HEK293 (cell line): ENCODE measurements around the gene LBHD1.

Experiments used
- CTCF ChIA-PET: fragments of 350-600 bp; formaldehyde crosslinking; extraction: SDS; loops from one replicate; lab custom pipeline; 2021; ENCODE audit warnings: antibody characterized with exemption; lab: Yijun Ruan, JAX
- POLR2A ChIA-PET: fragments of 300-600 bp; formaldehyde crosslinking; extraction: SDS; loops from one replicate; lab custom pipeline; 2020; ENCODE audit warnings: antibody characterized with exemption, inconsistent platforms; lab: Yijun Ruan, JAX
- H3K27ac ChIP-seq: fragments of 200-500 bp; sonication (Bioruptor generic); 2 replicates; pipeline ENCODE4 v1.5.1; 2014; ENCODE audit warnings: low read depth, low read length, control low read depth, inconsistent platforms; ENCODE audit errors: extremely low read depth
- H3K36me3 ChIP-seq, 2 experiments: fragments of 200-500 bp in 1 of 2; sonication (Bioruptor generic) in 1 of 2; 1 replicate in 1 of 2; 2 replicates in 1 of 2; pipeline ENCODE4 v1.5.1; 2014 to 2017; ENCODE audit warnings: inconsistent platforms in 2 of 2, low read length in 2 of 2; ENCODE audit not compliant: control insufficient read depth in 2 of 2, insufficient read depth in 1 of 2
- H3K4me1 ChIP-seq: fragments of 200-500 bp; sonication (Bioruptor generic); 2 replicates; pipeline ENCODE4 v1.5.1; 2014; ENCODE audit warnings: mild to moderate bottlenecking, low read length, inconsistent platforms; ENCODE audit not compliant: control insufficient read depth, insufficient read depth
- H3K4me3 ChIP-seq: 2 replicates; pipeline ENCODE4 v1.5.1; 2011; ENCODE audit warnings: low read depth, mild to moderate bottlenecking, control low read depth, low read length, moderate library complexity
- H3K9me3 ChIP-seq: fragments of 200-500 bp; sonication (Bioruptor generic); 2 replicates; pipeline ENCODE4 v1.5.1; 2014; ENCODE audit warnings: low read depth, low read length, inconsistent platforms; ENCODE audit not compliant: control insufficient read depth, insufficient read depth
- BCL11A ChIP-seq: fragments of 450-650 bp; formaldehyde crosslinking; IDR thresholded peaks from 2 replicates; pipeline ENCODE4 v1.5.1; 2016; ENCODE audit warnings: low read depth, missing biosample characterization, missing genetic modification characterization
- HOXC10 ChIP-seq: sonication (generic); formaldehyde crosslinking; IDR thresholded peaks from 2 replicates; pipeline ENCODE4 v1.8.1; 2023; ENCODE audit warnings: mild to moderate bottlenecking, missing genetic modification reagents
- HOXD13 ChIP-seq: sonication (generic); formaldehyde crosslinking; IDR thresholded peaks from 2 replicates; pipeline ENCODE4 v1.8.0; 2022; ENCODE audit warnings: missing genetic modification reagents, borderline replicate concordance
- PRDM1 ChIP-seq: fragments of 450-650 bp; formaldehyde crosslinking; IDR thresholded peaks from 2 replicates; pipeline ENCODE4; 2016; ENCODE audit warnings: missing biosample characterization, missing genetic modification characterization
- ZNF121 ChIP-seq: fragments of 450-650 bp; formaldehyde crosslinking; IDR thresholded peaks from 2 replicates; pipeline ENCODE4 v1.5.1; 2016; ENCODE audit warnings: missing biosample characterization, missing genetic modification characterization
- ZNF155 ChIP-seq: fragments of 450-650 bp; formaldehyde crosslinking; IDR thresholded peaks from 2 replicates; pipeline ENCODE4 v1.5.1; 2016; ENCODE audit warnings: missing biosample characterization, missing genetic modification characterization
- ZNF169 ChIP-seq: fragments of 450-650 bp; formaldehyde crosslinking; IDR thresholded peaks from 2 replicates; pipeline ENCODE4 v1.5.1; 2016; ENCODE audit warnings: missing biosample characterization, missing genetic modification characterization
- ZNF19 ChIP-seq: fragments of 450-650 bp; formaldehyde crosslinking; IDR thresholded peaks from 2 replicates; pipeline ENCODE4; 2016; ENCODE audit warnings: missing biosample characterization, missing genetic modification characterization, low read depth
- ZNF311 ChIP-seq: fragments of 450-650 bp; formaldehyde crosslinking; IDR thresholded peaks from 2 replicates; pipeline ENCODE4 v1.5.1; 2017; ENCODE audit warnings: missing biosample characterization, missing genetic modification characterization, borderline replicate concordance
- ZNF362 ChIP-seq: fragments of 450-650 bp; formaldehyde crosslinking; IDR thresholded peaks from 2 replicates; pipeline ENCODE4 v1.5.1; 2016; ENCODE audit warnings: missing biosample characterization, missing genetic modification characterization
- ZNF449 ChIP-seq: fragments of 450-650 bp; formaldehyde crosslinking; IDR thresholded peaks from 2 replicates; pipeline ENCODE4 v1.5.1; 2017; ENCODE audit warnings: missing biosample characterization, mild to moderate bottlenecking, missing genetic modification characterization, moderate library complexity
- ZNF488 ChIP-seq: fragments of 450-650 bp; formaldehyde crosslinking; IDR thresholded peaks from 2 replicates; pipeline ENCODE4 v1.5.1; 2016; ENCODE audit warnings: missing biosample characterization, missing genetic modification characterization
- ZNF501 ChIP-seq: fragments of 450-650 bp; formaldehyde crosslinking; IDR thresholded peaks from 2 replicates; pipeline ENCODE4 v1.5.1; 2016; ENCODE audit warnings: missing biosample characterization, missing genetic modification characterization
- ZNF561 ChIP-seq: fragments of 450-650 bp; IDR thresholded peaks from 2 replicates; pipeline ENCODE4 v1.5.1; 2018; ENCODE audit warnings: missing biosample characterization, missing genetic modification characterization, borderline replicate concordance
- ZNF624 ChIP-seq: fragments of 450-650 bp; formaldehyde crosslinking; IDR thresholded peaks from 2 replicates; pipeline ENCODE4 v1.5.1; 2017; ENCODE audit warnings: missing biosample characterization, missing genetic modification characterization
- ZNF658 ChIP-seq: fragments of 450-650 bp; formaldehyde crosslinking; IDR thresholded peaks from 2 replicates; pipeline ENCODE4; 2016; ENCODE audit warnings: missing biosample characterization, missing genetic modification characterization
- ZNF792 ChIP-seq: fragments of 450-650 bp; formaldehyde crosslinking; IDR thresholded peaks from 2 replicates; pipeline ENCODE4 v1.5.1; 2016; ENCODE audit warnings: missing biosample characterization, missing genetic modification characterization
- ZSCAN23 ChIP-seq: fragments of 450-650 bp; formaldehyde crosslinking; IDR thresholded peaks from 2 replicates; pipeline ENCODE4 v1.5.1; 2016; ENCODE audit warnings: missing biosample characterization, missing genetic modification characterization
- TF ChIP-seq, protein P1 (sequence below): fragments of 450-650 bp; formaldehyde crosslinking; IDR thresholded peaks from 2 replicates; pipeline ENCODE4 v1.5.1; 2016; ENCODE audit warnings: missing biosample characterization, missing genetic modification characterization, borderline replicate concordance

LBHD1 gene

DNA sequence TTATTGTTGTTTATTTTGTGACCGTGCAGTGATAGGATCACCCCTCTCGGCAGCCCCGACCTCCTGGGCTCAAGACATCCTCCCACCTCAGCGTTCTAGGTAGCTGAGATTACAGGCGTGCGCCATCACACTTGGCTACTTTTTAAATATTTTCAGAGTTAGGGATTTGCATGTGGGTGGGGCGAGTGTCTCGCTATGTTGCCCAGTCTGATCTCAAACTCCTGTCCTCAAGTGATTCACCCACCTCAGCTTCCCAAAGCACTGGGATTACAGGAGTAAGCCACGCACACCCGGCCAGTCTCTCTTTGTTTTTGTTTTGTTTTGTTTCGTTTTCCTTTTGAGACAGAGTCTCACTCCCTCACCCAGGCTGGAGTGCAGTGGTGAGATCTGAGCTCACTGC, 17.8 kb downstream of the LBHD1 start:
- Histone ChIP-seq H3K4me1 (no peaks in the 10 kb centered on the region), H3K27ac (peak overlapping the region; percentile 22; the same call in 1 of the 2 replicates), H3K9me3 (no peaks in the 10 kb centered on the region), H3K36me3 (peaks cover 0 to 12% of the 10 kb centered on the region in 2 experiments; a peak in 1 of 3 replicates), H3K4me3 (no peak overlapping the region)
- ChIA-PET POLR2A (interaction anchor here (1.8 to 4.6 kb wide), 4 partner anchors 11 to 80 kb away, joined by 5 to 72 read pairs (median 30); partner anchors contain the start of genes B3GAT3, C11orf98, CSKMT and EEF1G), CTCF (interaction anchor here (1.2 to 1.7 kb wide), 3 partner anchors 10 to 132 kb away, joined by 3 read pairs; no protein-coding TSS in a partner anchor)
- TF ChIP-seq ZNF658 = no peak
- TF ChIP-seq ZNF311 (tag by site-specific recombination) = no peak
- TF ChIP-seq ZNF121 (tag by site-specific recombination) = peak; percentile 77; the same call in 1 of the 2 replicates

DNA sequence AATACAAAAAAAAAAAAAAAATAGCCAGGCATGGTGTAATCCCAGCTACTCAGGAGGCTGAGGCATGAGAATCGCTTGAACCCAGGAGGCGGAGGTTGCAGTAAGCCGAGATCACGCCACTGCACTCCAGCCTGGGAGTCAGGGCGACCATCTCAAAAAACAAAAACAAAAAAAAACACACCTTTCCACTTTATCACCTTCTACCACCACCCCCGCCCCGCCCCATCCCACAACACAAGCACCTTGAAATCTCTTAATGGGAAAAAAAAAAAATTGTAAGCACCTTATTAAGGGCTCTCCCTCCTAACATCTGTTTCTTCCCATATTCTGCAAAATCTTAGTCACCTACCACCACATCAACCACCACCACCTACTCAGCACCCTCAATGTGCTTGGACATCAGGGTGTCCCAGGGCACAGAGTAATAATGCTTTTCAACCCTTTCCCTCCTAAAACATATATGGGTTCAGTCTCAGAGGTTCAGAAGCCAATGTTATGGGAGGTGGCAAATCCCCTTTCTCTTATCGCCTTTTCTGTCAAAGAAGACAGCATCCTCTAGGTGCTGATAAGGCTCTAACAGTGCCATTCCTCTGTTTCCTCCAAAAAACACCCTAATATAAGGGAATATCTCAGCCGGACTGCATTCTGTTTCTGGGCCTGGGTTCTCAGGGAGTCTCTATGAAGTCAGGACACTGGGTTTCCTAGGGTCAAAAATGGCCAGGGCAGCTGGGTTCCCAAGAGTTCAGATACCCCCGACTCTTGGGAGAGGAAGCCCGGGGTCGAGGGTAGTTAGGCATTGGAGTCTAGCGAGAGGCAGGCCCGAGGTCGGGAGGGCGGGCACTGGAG, 19.7 kb downstream of the LBHD1 start:
- no peak for TF ChIP-seq ZNF624 (tag by site-specific recombination)
- TF ChIP-seq ZNF561 = no peak
- TF ChIP-seq ZNF155 (tag by site-specific recombination) = no peak
- no peak for TF ChIP-seq ZNF169
- no peak for TF ChIP-seq ZNF449 (tag by site-specific recombination)
- TF ChIP-seq HOXC10 (CRISPR knock-in tag) = no peak
- no peak for TF ChIP-seq PRDM1
- no peak for TF ChIP-seq BCL11A (tag by site-specific recombination)
- no peak for TF ChIP-seq ZNF792 (tag by site-specific recombination)
- no peak for TF ChIP-seq ZNF362 (tag by site-specific recombination)
- TF ChIP-seq, protein P1, sequence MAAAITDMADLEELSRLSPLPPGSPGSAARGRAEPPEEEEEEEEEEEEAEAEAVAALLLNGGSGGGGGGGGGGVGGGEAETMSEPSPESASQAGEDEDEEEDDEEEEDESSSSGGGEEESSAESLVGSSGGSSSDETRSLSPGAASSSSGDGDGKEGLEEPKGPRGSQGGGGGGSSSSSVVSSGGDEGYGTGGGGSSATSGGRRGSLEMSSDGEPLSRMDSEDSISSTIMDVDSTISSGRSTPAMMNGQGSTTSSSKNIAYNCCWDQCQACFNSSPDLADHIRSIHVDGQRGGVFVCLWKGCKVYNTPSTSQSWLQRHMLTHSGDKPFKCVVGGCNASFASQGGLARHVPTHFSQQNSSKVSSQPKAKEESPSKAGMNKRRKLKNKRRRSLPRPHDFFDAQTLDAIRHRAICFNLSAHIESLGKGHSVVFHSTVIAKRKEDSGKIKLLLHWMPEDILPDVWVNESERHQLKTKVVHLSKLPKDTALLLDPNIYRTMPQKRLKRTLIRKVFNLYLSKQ = no peak
- TF ChIP-seq ZNF488 (tag by site-specific recombination) = no peak
- no peak for TF ChIP-seq ZNF19
- no peak for TF ChIP-seq ZSCAN23 (tag by site-specific recombination)
- no peak for TF ChIP-seq HOXD13 (CRISPR knock-in tag)
- TF ChIP-seq ZNF501 (tag by site-specific recombination) = no peak
- H3K4me1 ChIP-seq = no peaks in the 10 kb centered on the region
- no peaks in the 10 kb centered on the region for H3K9me3 ChIP-seq
- POLR2A ChIA-PET = interaction anchor here (0.7 to 4.6 kb wide), 25 partner anchors 11 to 189 kb away, joined by 3 to 90 read pairs (median 6); partner anchors contain the start of genes B3GAT3, C11orf98, CSKMT and EEF1G
- peaks cover 0 to 31% of the 10 kb centered on the region in 2 experiments; a peak in 1 of 3 replicates for H3K36me3 ChIP-seq
- peak overlapping the region; percentile 99 for H3K4me3 ChIP-seq
- peak overlapping the region; percentile 70 for H3K27ac ChIP-seq
- CTCF ChIA-PET = interaction anchor here (0.7 kb wide), 1 partner anchor 32 kb away, joined by 4 read pairs; no protein-coding TSS in a partner anchor
